Mesendoderm (in vitro differentiated cells): Measurements from ENCODE around the gene ZNF275.

Experiments used
- DNase-seq: peaks from one replicate; pipeline ENCODE4 v3.0.0; 2013
- H2AK5ac ChIP-seq: 2 replicates; pipeline ENCODE4 v1.6.1; 2013; ENCODE audit warnings: low read length, inconsistent platforms
- H2BK120ac ChIP-seq: 2 replicates; pipeline ENCODE4 v1.6.1; 2013; ENCODE audit warnings: low read depth, mild to moderate bottlenecking, low read length, moderate library complexity, mixed read lengths
- H2BK15ac ChIP-seq: replicated peaks from 2 replicates; pipeline ENCODE4 v1.6.1; 2013; ENCODE audit warnings: low read depth, mild to moderate bottlenecking, moderate library complexity
- H2BK5ac ChIP-seq: 2 replicates; pipeline ENCODE4 v1.6.1; 2013; ENCODE audit warnings: low read length, inconsistent platforms
- H3K18ac ChIP-seq: 2 replicates; pipeline ENCODE4 v1.6.1; 2013; ENCODE audit warnings: mild to moderate bottlenecking, low read length, mixed read lengths
- H3K23ac ChIP-seq: one replicate; pipeline ENCODE4 v1.6.1; 2013; ENCODE audit warnings: low read length
- H3K27ac ChIP-seq: 2 replicates; pipeline ENCODE4 v1.5.1; 2013; ENCODE audit warnings: low read depth, mild to moderate bottlenecking, inconsistent platforms, low read length, moderate library complexity
- H3K27me3 ChIP-seq: 2 replicates; pipeline ENCODE4 v1.6.1; 2013; ENCODE audit warnings: low read length, control low read depth, mild to moderate bottlenecking, inconsistent platforms; ENCODE audit not compliant: insufficient read depth, poor library complexity
- H3K36me3 ChIP-seq: 2 replicates; pipeline ENCODE4 v1.6.1; 2013; ENCODE audit warnings: low read length, inconsistent platforms; ENCODE audit not compliant: control insufficient read depth, insufficient read depth
- H3K4ac ChIP-seq: one replicate; pipeline ENCODE4 v1.6.1; 2013; ENCODE audit warnings: low read depth, mild to moderate bottlenecking, low read length, moderate library complexity
- H3K4me1 ChIP-seq: 2 replicates; pipeline ENCODE4 v1.6.1; 2013; ENCODE audit warnings: low read depth, low read length, inconsistent platforms; ENCODE audit not compliant: control insufficient read depth
- H3K4me2 ChIP-seq: 2 replicates; pipeline ENCODE4 v1.6.1; 2013; ENCODE audit warnings: low read length
- H3K4me3 ChIP-seq: 2 replicates; pipeline ENCODE4 v1.5.1; 2013; ENCODE audit warnings: mild to moderate bottlenecking, low read length
- H3K56ac ChIP-seq: one replicate; pipeline ENCODE4 v1.6.1; 2013; ENCODE audit warnings: low read length
- H3K79me1 ChIP-seq: 2 replicates; pipeline ENCODE4 v1.6.1; 2013; ENCODE audit warnings: low read length, inconsistent platforms
- H3K79me2 ChIP-seq: 2 replicates; pipeline ENCODE4 v1.6.1; 2013; ENCODE audit warnings: mild to moderate bottlenecking, low read length; ENCODE audit not compliant: control insufficient read depth, insufficient read depth
- H3K9ac ChIP-seq: 2 replicates; pipeline ENCODE4 v1.6.1; 2013; ENCODE audit warnings: low read length, inconsistent platforms
- H4K5ac ChIP-seq: one replicate; pipeline ENCODE4 v1.6.1; 2013; ENCODE audit warnings: low read length
- H4K8ac ChIP-seq: one replicate; pipeline ENCODE4 v1.6.1; 2013; ENCODE audit warnings: low read depth, mild to moderate bottlenecking, control low read depth, low read length, moderate library complexity
- WGBS: extraction: QIAGEN DNeasy Blood & Tissue Kit; methylation state at CpG from one replicate; pipeline ENCODE4 v1.1.7; 2013; ENCODE audit warnings: low lambda C conversion rate, missing lambda C conversion rate; ENCODE audit not compliant: insufficient coverage; ENCODE audit errors: extremely low coverage; 5-methylcytosine and 5-hydroxymethylcytosine counted together

The ZNF275 gene

DNA sequence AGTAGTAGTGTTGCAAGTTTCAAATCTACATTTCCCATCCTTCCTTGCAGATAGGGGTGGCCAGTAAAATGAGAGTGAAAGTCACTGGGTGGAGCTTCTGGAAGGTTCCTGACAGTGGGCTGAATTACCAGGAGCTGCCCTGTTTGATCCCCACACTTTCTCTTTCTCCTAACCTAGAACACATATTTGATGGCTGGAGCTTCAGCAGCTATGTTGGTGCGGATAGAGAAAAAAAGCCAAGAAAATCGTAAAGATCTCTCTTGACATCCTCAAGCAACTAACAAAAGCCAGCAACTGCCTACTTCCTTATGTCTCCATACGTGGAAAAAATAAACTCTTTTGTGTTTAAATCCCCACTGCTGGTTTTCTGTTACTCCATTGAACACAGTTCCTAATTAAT, 32.2 kb downstream of the ZNF275 start:
- Histone ChIP-seq H3K4me2 (no peak overlapping the region), H3K4ac (no peak overlapping the region)
- no CpG with 5 or more reads among the region's 3 CpGs for whole genome bisulfite sequencing

GRCh38 chrX:153366878-153367538, 33.1 kb downstream of the ZNF275 start:
- no peaks in the 10 kb centered on the region for H3K4me1 ChIP-seq
- H3K4ac ChIP-seq: no peak overlapping the region
- no peak overlapping the region for H3K4me2 ChIP-seq
- DNase-seq: no peak
- H3K23ac ChIP-seq: no peak overlapping the region
- H3K79me2 ChIP-seq: no peaks in the 10 kb centered on the region
- no peak overlapping the region for H3K27ac ChIP-seq
- no peaks in the 10 kb centered on the region for H3K27me3 ChIP-seq
- no peak overlapping the region for H3K4me3 ChIP-seq
- no peak overlapping the region for H2BK5ac ChIP-seq
- H3K9ac ChIP-seq: no peak overlapping the region
- no peaks in the 10 kb centered on the region for H3K79me1 ChIP-seq
- H2BK15ac ChIP-seq: no peak overlapping the region
- no peak overlapping the region for H3K56ac ChIP-seq
- no CpG with 5 or more reads among the region's 5 CpGs for WGBS
- H2BK120ac ChIP-seq: no peak overlapping the region
- no peak overlapping the region for H3K18ac ChIP-seq
- H4K5ac ChIP-seq: no peak overlapping the region
- H2AK5ac ChIP-seq: no peak overlapping the region
- H3K36me3 ChIP-seq: no peaks in the 10 kb centered on the region
- no peak overlapping the region for H4K8ac ChIP-seq

More for the DNA sequence above, 32.2 kb downstream of the ZNF275 start:
- Histone ChIP-seq H3K4me3 (no peak overlapping the region), H3K27ac (no peak overlapping the region), H3K79me1 (no peaks in the 10 kb centered on the region), H2BK5ac (no peak overlapping the region), H2BK120ac (no peak overlapping the region), H3K9ac (no peak overlapping the region), H3K4me1 (no peaks in the 10 kb centered on the region), H2AK5ac (no peak overlapping the region), H3K23ac (no peak overlapping the region), H3K79me2 (no peaks in the 10 kb centered on the region), H3K27me3 (no peaks in the 10 kb centered on the region), H4K5ac (no peak overlapping the region), H3K18ac (no peak overlapping the region), H3K36me3 (no peaks in the 10 kb centered on the region), H4K8ac (no peak overlapping the region), H3K56ac (no peak overlapping the region), H2BK15ac (no peak overlapping the region)
- DNase-seq: no peak

DNA sequence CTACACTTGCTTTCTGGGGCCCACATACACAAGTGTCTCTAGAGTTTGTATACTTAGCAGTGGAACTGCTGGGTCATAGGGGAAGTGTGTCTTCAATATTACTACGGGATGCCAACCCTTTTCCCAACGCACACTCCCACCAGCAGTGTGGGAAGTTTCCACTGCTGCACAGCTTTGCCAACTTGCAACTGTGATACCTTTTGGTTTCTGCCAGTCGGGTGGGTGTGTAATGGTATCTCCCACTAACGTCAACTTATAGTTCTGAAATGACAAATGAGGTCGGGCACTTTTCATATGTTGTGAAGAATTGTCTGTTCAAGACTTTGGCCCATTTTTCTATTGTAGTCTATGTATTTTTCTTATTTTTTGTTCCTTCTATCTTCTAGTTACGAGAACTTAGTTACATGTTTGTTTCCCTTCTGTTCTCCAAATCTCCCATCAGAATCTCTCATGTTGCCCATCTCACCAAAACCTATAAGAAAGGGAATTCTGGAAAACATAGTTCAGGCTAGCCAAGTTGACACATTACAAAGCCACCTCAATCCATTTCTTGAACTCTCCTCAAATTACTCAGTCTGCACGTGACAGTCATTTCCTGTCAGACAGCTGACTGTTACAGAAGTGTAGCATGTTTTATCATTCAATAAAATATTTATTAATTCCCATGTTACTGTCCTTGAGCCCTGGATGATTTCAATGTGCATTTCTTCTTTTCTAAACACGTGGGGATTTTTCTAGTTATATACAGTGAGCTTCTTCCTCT, 36.5 kb downstream of the ZNF275 start:
- no peak for DNase-seq
- no CpG with 5 or more reads among the region's 8 CpGs for WGBS
- no peak overlapping the region for H3K23ac ChIP-seq

GRCh38 chrX:153371256-153371655, 37.3 kb downstream of the ZNF275 start:
- no CpG with 5 or more reads among the region's 3 CpGs for WGBS
- Histone ChIP-seq H2BK15ac (no peak overlapping the region), H3K36me3 (no peaks in the 10 kb centered on the region), H3K4me3 (no peak overlapping the region), H2BK5ac (no peak overlapping the region), H2AK5ac (no peak overlapping the region), H3K23ac (no peak overlapping the region), H3K9ac (no peak overlapping the region), H3K56ac (no peak overlapping the region), H3K79me2 (no peaks in the 10 kb centered on the region), H4K8ac (no peak overlapping the region), H4K5ac (no peak overlapping the region), H3K4me2 (no peak overlapping the region), H3K27ac (no peak overlapping the region), H3K4me1 (no peaks in the 10 kb centered on the region), H3K27me3 (no peaks in the 10 kb centered on the region), H2BK120ac (no peak overlapping the region), H3K79me1 (no peaks in the 10 kb centered on the region), H3K18ac (no peak overlapping the region), H3K4ac (no peak overlapping the region)
- DNase-seq: no peak

More for the DNA sequence above, 36.5 kb downstream of the ZNF275 start:
- Histone ChIP-seq H3K4me3 (no peak overlapping the region), H2AK5ac (no peak overlapping the region), H3K79me1 (no peaks in the 10 kb centered on the region), H3K79me2 (no peaks in the 10 kb centered on the region), H3K4me2 (no peak overlapping the region), H3K4me1 (no peaks in the 10 kb centered on the region), H2BK5ac (no peak overlapping the region), H3K4ac (no peak overlapping the region), H4K5ac (no peak overlapping the region), H3K27ac (no peak overlapping the region), H4K8ac (no peak overlapping the region), H2BK120ac (no peak overlapping the region), H3K36me3 (no peaks in the 10 kb centered on the region), H3K18ac (no peak overlapping the region), H3K27me3 (no peaks in the 10 kb centered on the region), H3K56ac (no peak overlapping the region), H2BK15ac (no peak overlapping the region), H3K9ac (no peak overlapping the region)

GRCh38 chrX:153372949-153373348, 39.0 kb downstream of the ZNF275 start:
- DNase-seq: no peak
- Histone ChIP-seq H2AK5ac (no peak overlapping the region), H2BK120ac (no peak overlapping the region), H3K23ac (no peak overlapping the region), H3K4ac (no peak overlapping the region), H4K5ac (no peak overlapping the region), H3K27ac (no peak overlapping the region), H2BK15ac (no peak overlapping the region), H4K8ac (no peak overlapping the region), H3K4me3 (no peak overlapping the region), H3K9ac (no peak overlapping the region), H3K79me2 (no peaks in the 10 kb centered on the region), H3K4me2 (no peak overlapping the region), H3K27me3 (no peaks in the 10 kb centered on the region), H3K36me3 (no peaks in the 10 kb centered on the region), H3K4me1 (no peaks in the 10 kb centered on the region), H3K79me1 (no peaks in the 10 kb centered on the region), H2BK5ac (no peak overlapping the region), H3K18ac (no peak overlapping the region), H3K56ac (no peak overlapping the region)
